Bronchial epithelial cell (primary cell): ENCODE measurements around the gene FBXW9. TPM values are rescaled to one million over a fixed set of nuclear protein-coding genes. Genes with fewer than 3 reads are reported as not detected.

Experiments
- DNase-seq: peaks from one replicate; pipeline ENCODE4 v3.0.0-alpha.2; 2010; ENCODE audit warnings: low read depth
- FAIRE-seq: peaks from 2 replicates; lab custom pipeline; 2011; peaks lifted over from hg19 to GRCh38; lab: Jason Lieb, UNC
- H3K27me3 ChIP-seq: 2 replicates; pipeline ENCODE4 v1.5.1; 2011; ENCODE audit warnings: low read length; ENCODE audit not compliant: control insufficient read depth, insufficient read depth
- H3K36me3 ChIP-seq: 2 replicates; pipeline ENCODE4 v1.5.1; 2011; ENCODE audit warnings: low read length; ENCODE audit not compliant: control insufficient read depth, insufficient read depth
- H3K4me3 ChIP-seq: 2 replicates; pipeline ENCODE4 v1.5.1; 2011; ENCODE audit warnings: mild to moderate bottlenecking, low read depth, low read length, control low read depth
- total RNA-seq: library from RNA; depleted of rRNA; stranded (reverse); fragments of >200 nt; gene quantifications from 2 replicates; pipeline ENCODE4 v1.2.1, GENCODE V29; 2014
- TF ChIP-seq, protein P1 (sequence below): IDR thresholded peaks from 2 replicates; pipeline ENCODE4 v1.5.1; 2011; ENCODE audit warnings: mild to moderate bottlenecking, moderate library complexity, low read length, control low read depth, inconsistent platforms; ENCODE audit not compliant: insufficient read depth, severe bottlenecking

The FBXW9 gene
- total RNA-seq, 1 donor from 2014 or later = 6.1 TPM

DNA sequence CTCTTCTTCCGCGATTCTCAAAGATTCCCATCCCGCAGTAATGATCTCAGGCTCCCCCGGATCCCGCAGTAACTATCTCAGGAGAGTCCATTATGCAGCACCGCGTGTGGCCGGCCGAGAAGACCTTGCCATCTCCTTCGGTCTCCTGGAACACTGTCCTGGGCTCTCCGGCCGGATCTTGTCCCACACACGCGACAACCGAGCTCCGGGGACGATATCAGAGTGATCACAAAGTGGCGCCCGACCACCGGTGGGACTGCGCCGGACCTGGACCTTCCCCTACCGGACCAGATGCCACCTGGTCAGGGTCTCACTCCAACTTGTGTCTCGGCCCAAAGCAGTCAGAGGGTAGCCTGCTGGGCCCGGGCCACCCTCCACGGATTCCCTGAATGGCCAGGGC, 53.9 kb downstream of the FBXW9 start:
- no peak for FAIRE-seq
- H3K27me3 ChIP-seq = no peaks in the 10 kb centered on the region
- TF ChIP-seq, protein P1, sequence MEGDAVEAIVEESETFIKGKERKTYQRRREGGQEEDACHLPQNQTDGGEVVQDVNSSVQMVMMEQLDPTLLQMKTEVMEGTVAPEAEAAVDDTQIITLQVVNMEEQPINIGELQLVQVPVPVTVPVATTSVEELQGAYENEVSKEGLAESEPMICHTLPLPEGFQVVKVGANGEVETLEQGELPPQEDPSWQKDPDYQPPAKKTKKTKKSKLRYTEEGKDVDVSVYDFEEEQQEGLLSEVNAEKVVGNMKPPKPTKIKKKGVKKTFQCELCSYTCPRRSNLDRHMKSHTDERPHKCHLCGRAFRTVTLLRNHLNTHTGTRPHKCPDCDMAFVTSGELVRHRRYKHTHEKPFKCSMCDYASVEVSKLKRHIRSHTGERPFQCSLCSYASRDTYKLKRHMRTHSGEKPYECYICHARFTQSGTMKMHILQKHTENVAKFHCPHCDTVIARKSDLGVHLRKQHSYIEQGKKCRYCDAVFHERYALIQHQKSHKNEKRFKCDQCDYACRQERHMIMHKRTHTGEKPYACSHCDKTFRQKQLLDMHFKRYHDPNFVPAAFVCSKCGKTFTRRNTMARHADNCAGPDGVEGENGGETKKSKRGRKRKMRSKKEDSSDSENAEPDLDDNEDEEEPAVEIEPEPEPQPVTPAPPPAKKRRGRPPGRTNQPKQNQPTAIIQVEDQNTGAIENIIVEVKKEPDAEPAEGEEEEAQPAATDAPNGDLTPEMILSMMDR = no peak

DNA sequence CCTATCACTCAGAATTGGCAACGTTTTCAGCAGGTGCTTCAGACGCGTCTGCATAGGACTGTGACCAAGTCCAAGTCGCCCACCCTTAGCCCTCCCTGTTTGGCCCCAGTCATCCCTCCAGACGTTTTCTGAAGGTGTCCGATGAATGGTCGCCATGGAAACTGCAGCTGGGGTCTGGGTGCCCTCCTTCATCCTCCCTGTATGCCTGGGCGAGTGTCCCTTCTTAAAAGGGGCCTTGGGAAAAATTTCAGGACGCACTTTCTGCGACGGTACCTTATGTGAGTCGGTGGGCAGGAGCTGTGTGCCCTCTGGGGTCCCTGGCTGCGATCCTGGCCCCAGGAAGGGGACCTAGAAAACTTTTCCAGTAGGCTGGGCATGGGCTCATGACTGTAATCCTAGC, 55.0 kb downstream of the FBXW9 start:
- Histone ChIP-seq H3K4me3 (no peak overlapping the region), H3K36me3 (no peaks in the 10 kb centered on the region), H3K27me3 (no peaks in the 10 kb centered on the region)
- DNase-seq (no peak), FAIRE-seq (no peak)
- TF ChIP-seq, protein P1 = no peak

More for the DNA sequence above, 53.9 kb downstream of the FBXW9 start:
- no peak for DNase-seq
- H3K4me3 ChIP-seq = no peak overlapping the region
- no peaks in the 10 kb centered on the region for H3K36me3 ChIP-seq

DNA sequence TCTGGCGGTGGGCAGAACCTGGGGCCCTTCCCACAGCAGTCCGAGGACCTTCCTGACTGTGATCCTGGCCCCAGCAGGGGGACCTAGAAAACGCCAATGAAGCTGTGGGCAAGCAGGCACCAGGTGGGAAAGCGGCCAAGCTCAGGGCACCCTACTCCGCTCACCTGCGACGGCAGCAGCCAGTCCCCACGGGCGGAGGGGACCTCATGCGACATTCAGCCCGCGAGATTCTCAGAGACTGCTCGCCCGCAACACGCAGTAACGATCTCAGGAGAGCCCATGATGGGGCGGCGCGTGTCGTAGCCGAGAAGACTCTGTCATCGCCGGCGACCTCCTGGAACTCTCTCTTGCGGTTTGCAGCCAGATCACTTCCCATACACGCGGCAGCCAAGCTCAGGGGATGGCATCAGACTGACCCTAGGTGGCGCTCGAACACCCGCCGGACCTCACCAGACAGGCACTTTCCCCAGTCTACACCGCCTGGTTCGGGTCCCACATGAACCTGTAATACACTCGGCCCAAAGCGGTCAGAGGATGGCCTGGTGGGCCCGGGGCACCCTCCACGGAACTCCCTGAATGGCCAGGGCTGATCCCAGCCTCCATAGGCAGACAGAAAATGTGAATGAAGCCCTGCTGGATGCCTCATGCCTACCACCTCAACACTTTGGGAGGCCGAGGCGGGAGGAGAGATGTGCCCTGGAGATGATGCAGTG, 56.4 kb downstream of the FBXW9 start:
- Histone ChIP-seq H3K4me3 (peak overlapping the region; percentile 7), H3K27me3 (no peaks in the 10 kb centered on the region), H3K36me3 (no peaks in the 10 kb centered on the region)
- FAIRE-seq (no peak), DNase-seq (peak; percentile 46)
- TF ChIP-seq, protein P1 = peak; percentile 86

Other genes with a start within 250 kb of the FBXW9 start
- 0.26 and 0.64 TPM in 2 replicates for gene ZNF709, start 211.8 kb downstream of the FBXW9 start, total RNA-seq
- gene ZNF564, start 145.1 kb downstream of the FBXW9 start, total RNA-seq = 7.4 and 9.0 TPM in 2 replicates
- gene ZNF490, start 85.8 kb downstream of the FBXW9 start, total RNA-seq = 5.8 and 7.9 TPM in 2 replicates
- gene ZNF791, start 85.7 kb downstream of the FBXW9 start, total RNA-seq = 11.1 and 11.8 TPM in 2 replicates
- 29.8 and 32.1 TPM in 2 replicates for gene MAN2B1, start 29.9 kb downstream of the FBXW9 start, total RNA-seq
- 13.8 and 21.1 TPM in 2 replicates for gene WDR83, start 29.8 kb downstream of the FBXW9 start, total RNA-seq
- 47.4 and 94.5 TPM in 2 replicates for gene DHPS, start 14.8 kb downstream of the FBXW9 start, total RNA-seq
- gene GNG14, start 8.6 kb downstream of the FBXW9 start, total RNA-seq = not detected in 2 replicates
- gene TNPO2, start 27.3 kb upstream of the FBXW9 start, total RNA-seq = 16.8 and 28.0 TPM in 2 replicates
- gene TRIR, start 38.1 kb upstream of the FBXW9 start, total RNA-seq = 177 and 201 TPM in 2 replicates
- 104 and 107 TPM in 2 replicates for gene GET3, start 40.9 kb upstream of the FBXW9 start, total RNA-seq
- not detected in 2 replicates for gene BEST2, start 55.2 kb upstream of the FBXW9 start, total RNA-seq
- 52.5 and 58.7 TPM in 2 replicates for gene HOOK2, start 78.9 kb upstream of the FBXW9 start, total RNA-seq
- 158 and 179 TPM in 2 replicates for gene JUNB, start 94.9 kb upstream of the FBXW9 start, total RNA-seq
- gene PRDX2, start 105.2 kb upstream of the FBXW9 start, total RNA-seq = 148 and 157 TPM in 2 replicates
- gene THSD8, start 105.4 kb upstream of the FBXW9 start, total RNA-seq = not detected in 2 replicates
- gene RNASEH2A, start 110.0 kb upstream of the FBXW9 start, total RNA-seq = 11.1 and 12.9 TPM in 2 replicates
- not detected in 2 replicates for gene RTBDN, start 137.9 kb upstream of the FBXW9 start, total RNA-seq
- gene MAST1, start 141.9 kb upstream of the FBXW9 start, total RNA-seq = 0.26 and 0.38 TPM in 2 replicates
- gene DNASE2, start 184.8 kb upstream of the FBXW9 start, total RNA-seq = 27.9 and 35.2 TPM in 2 replicates
- not detected in 2 replicates for gene KLF1, start 190.6 kb upstream of the FBXW9 start, total RNA-seq
- 17.9 and 38.2 TPM in 2 replicates for gene GCDH, start 194.5 kb upstream of the FBXW9 start, total RNA-seq
- gene SYCE2, start 222.7 kb upstream of the FBXW9 start, total RNA-seq = not detected in 2 replicates
- 53.6 and 55.5 TPM in 2 replicates for gene FARSA, start 237.1 kb upstream of the FBXW9 start, total RNA-seq
- gene CALR, start 242.0 kb upstream of the FBXW9 start, total RNA-seq = 1,002 and 1,570 TPM in 2 replicates
- 91.1 and 120 TPM in 2 replicates for gene RAD23A, start 249.2 kb upstream of the FBXW9 start, total RNA-seq